SK-N-SH treated with all-trans-retinoic acid at 6 μM for 48 hours (cell line): ENCODE results near the gene USP5.

Experiments used
- PPARA ChIP-seq: fragments of 250-450 bp; sonication (Bioruptor Pico); IDR thresholded peaks from 2 replicates; pipeline ENCODE4 v1.5.0; 2020; ENCODE audit warnings: mild to moderate bottlenecking, borderline replicate concordance
- RARB ChIP-seq: fragments of 250-450 bp; sonication (Bioruptor Pico); IDR thresholded peaks from 2 replicates; pipeline ENCODE4 v1.8.0; 2021; ENCODE audit warnings: mild to moderate bottlenecking, moderate library complexity

- TF ChIP-seq PPARA (CRISPR knock-in tag) (no peak), RARB (CRISPR knock-in tag) (no peak)
These were observed 33.3 kb upstream of the USP5 start for GRCh38 chr12:6818645-6819044.
